Lower leg skin (tissue), 4 donors: ENCODE data around the gene ZYG11B. TPM values are rescaled to one million over a fixed set of nuclear protein-coding genes. Genes with fewer than 3 reads are reported as not detected.
"Not testable (repeated sequence)": the region's sequence is repeated elsewhere in the genome, so short reads cannot be mapped to it uniquely, and the experiment has no call there.

Source experiments
- DNase-seq, 2 donors: peaks; one replicate each; pipeline ENCODE4 v3.0.0-alpha.2; 2019; ENCODE audit warnings: low spot score in 2 of 2
- H3K4me3 ChIP-seq: fragments of 200-600 bp; sonication (generic); 2 replicates; pipeline ENCODE4 v1.5.1; 2017; ENCODE audit warnings: mild to moderate bottlenecking, low read depth; ENCODE audit not compliant: poor library complexity, severe bottlenecking
- CTCF ChIP-seq, 3 donors: fragments of 450-650 bp; IDR thresholded peaks; one replicate each; pipeline ENCODE4 v1.5.1; 2016; ENCODE audit warnings: antibody characterized with exemption in 3 of 3, mild to moderate bottlenecking in 3 of 3, moderate library complexity in 2 of 3
- POLR2A ChIP-seq, 2 donors: fragments of 450-650 bp; IDR thresholded peaks; one replicate each; pipeline ENCODE4 v1.6.1; 2016 to 2017; ENCODE audit warnings: antibody characterized with exemption in 2 of 2, mild to moderate bottlenecking in 1 of 2, moderate library complexity in 1 of 2
- WGBS, 2 donors: methylation state at CpG; one replicate each; pipeline ENCODE4 v1.1.5; 2018; 5-methylcytosine and 5-hydroxymethylcytosine counted together
- intact Hi-C: fragments of 100-400 bp; cut with DNase I; formaldehyde crosslinking; loops from one replicate; pipeline ENCODE4 v1.15.0; 2023; ENCODE audit warnings: low total_unique reads
- total RNA-seq, 4 donors: library from RNA; depleted of rRNA; stranded (reverse); fragments of >200 nt; gene quantifications; one replicate each; pipeline ENCODE4 v1.1.0, GENCODE V29; 2016

ZYG11B gene
- total RNA-seq, 4 donors from 2014 or later, result 24.1 to 29.9 (median 25.2) TPM

GRCh38 chr1:52801011-52801410, 74.8 kb downstream of the ZYG11B start:
- no peak overlapping the region for H3K4me3 ChIP-seq
- no peak for DNase-seq
- TF ChIP-seq POLR2A (IDR thresholded peaks at IDR 0.05) (no peak), CTCF (IDR thresholded peaks at IDR 0.05) (no peak)
- intact Hi-C loops, result no loop called here

GRCh38 chr1:52804083-52804482, 77.8 kb downstream of the ZYG11B start:
- intact Hi-C loops, DNase-seq, H3K4me3 ChIP-seq: not testable (repeated sequence)
- WGBS, 2 donors, result 98% methylated on average over 3 of the region's 3 CpGs

GRCh38 chr1:52814465-52814864, 88.2 kb downstream of the ZYG11B start:
- TF ChIP-seq POLR2A (IDR thresholded peaks at IDR 0.05) (no peak), CTCF (IDR thresholded peaks at IDR 0.05) (no peak)
- 93 to 98% methylated on average over 2 of the region's 2 CpGs for WGBS, 2 donors
- H3K4me3 ChIP-seq, result no peak overlapping the region
- no peak for DNase-seq
- intact Hi-C loops, result no loop called here

GRCh38 chr1:52820830-52821229, 94.6 kb downstream of the ZYG11B start:
- H3K4me3 ChIP-seq, DNase-seq, intact Hi-C loops: not testable (repeated sequence)
- 93 to 97% methylated on average over 5 of the region's 5 CpGs for WGBS, 2 donors

GRCh38 chr1:52825868-52826267, 99.6 kb downstream of the ZYG11B start:
- no peak for DNase-seq
- no peak for TF ChIP-seq CTCF (IDR thresholded peaks at IDR 0.05)
- no peak for TF ChIP-seq POLR2A (IDR thresholded peaks at IDR 0.05)
- 19 to 25% methylated on average over 1 of the region's 1 CpG for WGBS, 2 donors
- no peak overlapping the region for H3K4me3 ChIP-seq
- intact Hi-C loops, result no loop called here

GRCh38 chr1:52834798-52835197, 108.5 kb downstream of the ZYG11B start:
- no peak for DNase-seq
- no peak for TF ChIP-seq POLR2A (IDR thresholded peaks at IDR 0.05)
- no peak for TF ChIP-seq CTCF (IDR thresholded peaks at IDR 0.05)
- 71 to 77% methylated on average over 3 of the region's 3 CpGs for WGBS, 2 donors
- intact Hi-C loops, result no loop called here
- no peak overlapping the region for H3K4me3 ChIP-seq

GRCh38 chr1:52836035-52836434, 109.8 kb downstream of the ZYG11B start:
- 55 to 70% methylated on average over 3 of the region's 3 CpGs for WGBS, 2 donors
- H3K4me3 ChIP-seq, result no peak overlapping the region
- no peak for DNase-seq
- intact Hi-C loops, result no loop called here
- TF ChIP-seq CTCF (IDR thresholded peaks at IDR 0.05) (no peak), POLR2A (IDR thresholded peaks at IDR 0.05) (no peak)

- H3K4me3 ChIP-seq, intact Hi-C loops: not testable (repeated sequence)
- peak in 1 of 2 donors; percentile 71 for DNase-seq
- 95 to 97% methylated on average over 10 of the region's 10 CpGs for WGBS, 2 donors
These were observed 112.9 kb downstream of the ZYG11B start for GRCh38 chr1:52839175-52839574.
